ENCODE data around the gene ZSCAN21.
"Not testable (repeated sequence)": the region's sequence is repeated elsewhere in the genome, so short reads cannot be mapped to it uniquely, and the experiment has no call there.

ZSCAN21 gene

GRCh38 chr7:100049441-100050291, at the start of gene ZSCAN21:
TSS of gene ZSCAN21 (plus strand) at chr7:100049774. CDS start at chr7:100057007, 7,233 bp downstream.
- DNase-seq = peak; percentile 87

- no peak for DNase-seq
These were observed 49.3 kb upstream of the ZSCAN21 start for GRCh38 chr7:100000239-100000638.

- DNase-seq = no peak
These were observed 45.6 kb upstream of the ZSCAN21 start for GRCh38 chr7:100003711-100004661.

GRCh38 chr7:100007887-100008286, 41.7 kb upstream of the ZSCAN21 start:
- no peak for DNase-seq

- no peak for DNase-seq
These were observed 41.0 kb upstream of the ZSCAN21 start for GRCh38 chr7:100008525-100008924.

- not testable (repeated sequence) for DNase-seq
These were observed 39.6 kb upstream of the ZSCAN21 start for GRCh38 chr7:100009952-100010351.

GRCh38 chr7:100010901-100011300, 38.7 kb upstream of the ZSCAN21 start:
- DNase-seq = no peak

GRCh38 chr7:100011516-100011915, 38.1 kb upstream of the ZSCAN21 start:
- no peak for DNase-seq

- not testable (repeated sequence) for DNase-seq
These were observed 36.9 kb upstream of the ZSCAN21 start for GRCh38 chr7:100012385-100013327.

GRCh38 chr7:100013328-100013676, 36.3 kb upstream of the ZSCAN21 start:
- no peak for DNase-seq

- DNase-seq = peak; percentile 84
These were observed 34.1 kb upstream of the ZSCAN21 start, which contains the start of gene ZKSCAN1 for GRCh38 chr7:100015232-100016214. TSS of gene ZKSCAN1 (plus strand) at chr7:100015596. CDS start at chr7:100023507, 7,911 bp downstream.

GRCh38 chr7:100016215-100016901, 33.2 kb upstream of the ZSCAN21 start:
- DNase-seq = no peak

- no peak for DNase-seq
These were observed 32.3 kb upstream of the ZSCAN21 start for GRCh38 chr7:100017300-100017699.

GRCh38 chr7:100017875-100018274, 31.7 kb upstream of the ZSCAN21 start:
- DNase-seq = no peak

- DNase-seq = no peak
These were observed 29.7 kb upstream of the ZSCAN21 start for GRCh38 chr7:100019908-100020307.

GRCh38 chr7:100021297-100021696, 28.3 kb upstream of the ZSCAN21 start:
- DNase-seq = no peak

GRCh38 chr7:100022621-100023020, 27.0 kb upstream of the ZSCAN21 start:
- DNase-seq = no peak

GRCh38 chr7:100023526-100023925, 26.0 kb upstream of the ZSCAN21 start:
- no peak for DNase-seq

GRCh38 chr7:100024020-100024619, 25.5 kb upstream of the ZSCAN21 start:
- DNase-seq = no peak

GRCh38 chr7:100027197-100027596, 22.4 kb upstream of the ZSCAN21 start:
- DNase-seq = no peak

Data from activated T-cell treated with anti-CD3 and anti-CD28 coated beads, Interleukin-2, amount 50 U/mL, for 1 hour (primary cell).